Activated T-cell treated with anti-CD3 and anti-CD28 coated beads, Interleukin-2, amount 50 U/mL, for 1 hour (primary cell): ENCODE results near the gene SPHKAP.
"Not testable (repeated sequence)": the region's sequence is repeated elsewhere in the genome, so short reads cannot be mapped to it uniquely, and the experiment has no call there.

Experiments
- DNase-seq: peaks from one replicate; pipeline ENCODE4 v3.0.0-alpha.2; 2020

SPHKAP gene

DNA sequence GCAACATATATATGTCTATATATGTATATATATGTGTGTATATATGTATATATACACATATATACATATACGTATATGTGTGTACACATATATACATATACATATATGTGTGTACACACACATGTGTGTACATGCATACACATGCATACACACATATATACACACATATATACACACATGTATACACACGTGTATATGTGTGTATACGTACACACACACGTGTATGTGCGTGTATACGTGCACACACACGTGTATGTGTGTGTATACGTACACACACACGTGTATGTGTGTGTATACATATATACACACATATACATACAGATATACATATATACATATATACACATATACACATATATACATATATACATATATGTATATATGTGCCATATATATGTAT is 89.4 kb downstream of the SPHKAP start:
- no peak for DNase-seq

DNA sequence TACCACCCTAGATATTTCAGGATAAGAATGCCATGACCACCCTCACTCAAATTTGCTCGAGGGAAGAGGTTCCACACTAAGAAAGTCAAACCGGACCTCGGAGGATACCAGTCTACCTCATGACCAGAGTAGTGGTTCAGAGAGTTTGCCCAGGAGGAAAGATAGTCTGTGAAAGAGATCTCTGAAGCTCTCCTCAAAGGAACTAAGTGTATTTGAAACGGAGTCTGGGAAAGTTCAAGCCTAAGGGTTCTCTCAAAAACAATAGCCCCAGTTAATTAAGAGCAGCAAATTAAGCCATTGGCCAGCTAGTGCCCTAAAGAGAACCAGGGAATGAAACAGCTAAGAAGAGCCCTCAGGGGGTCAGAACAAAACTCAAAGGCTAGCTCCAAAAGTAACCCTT is 94.9 kb downstream of the SPHKAP start:
- DNase-seq: no peak

GRCh38 chr2:228084717-228085116 is 96.8 kb downstream of the SPHKAP start:
- no peak for DNase-seq

- DNase-seq: no peak
These were observed 98.4 kb downstream of the SPHKAP start for GRCh38 chr2:228083131-228083530.

GRCh38 chr2:228082571-228082970 is 98.9 kb downstream of the SPHKAP start:
- DNase-seq: no peak

- no peak for DNase-seq
These were observed 102.3 kb downstream of the SPHKAP start for GRCh38 chr2:228079194-228079593.

DNA sequence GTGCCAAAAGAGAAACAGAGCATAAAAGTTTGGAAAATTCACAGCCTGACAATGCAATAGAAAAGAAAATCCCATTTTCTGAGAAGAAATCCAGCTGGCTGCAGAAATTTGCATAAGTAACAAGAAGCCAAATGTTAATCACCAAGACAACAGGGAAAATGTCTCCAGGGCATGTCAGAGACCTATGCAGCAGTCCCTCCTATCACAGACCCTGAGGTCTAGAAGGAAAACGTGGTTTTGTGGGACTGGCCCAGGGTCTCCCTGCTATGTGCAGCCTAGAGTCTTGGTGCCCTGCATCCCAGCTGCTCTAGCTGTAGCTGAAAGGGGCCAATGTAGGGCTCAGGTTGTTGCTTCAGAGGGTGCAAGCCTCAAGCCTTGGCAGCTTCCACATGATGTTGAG is 104.8 kb downstream of the SPHKAP start:
- not testable (repeated sequence) for DNase-seq

DNA sequence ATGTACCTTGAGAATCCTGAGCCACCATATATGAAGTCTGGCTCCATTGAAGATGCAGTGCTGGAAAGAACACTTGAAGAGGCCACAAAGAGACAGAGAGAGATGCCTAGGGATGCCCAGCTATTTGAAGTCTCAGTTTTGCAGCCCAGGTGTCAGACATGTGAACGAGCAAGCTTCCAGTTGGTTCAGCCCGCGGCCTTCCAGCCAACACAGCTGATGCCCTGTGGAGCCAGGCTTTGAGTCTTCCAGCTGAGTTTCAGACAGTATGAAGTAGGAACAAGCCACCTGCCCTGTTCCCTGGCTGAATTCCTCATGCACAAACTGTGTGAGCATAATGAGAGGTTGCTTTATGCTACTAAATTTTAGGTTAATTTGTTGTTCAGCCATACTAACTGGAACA is 108.8 kb downstream of the SPHKAP start:
- no peak for DNase-seq

DNA sequence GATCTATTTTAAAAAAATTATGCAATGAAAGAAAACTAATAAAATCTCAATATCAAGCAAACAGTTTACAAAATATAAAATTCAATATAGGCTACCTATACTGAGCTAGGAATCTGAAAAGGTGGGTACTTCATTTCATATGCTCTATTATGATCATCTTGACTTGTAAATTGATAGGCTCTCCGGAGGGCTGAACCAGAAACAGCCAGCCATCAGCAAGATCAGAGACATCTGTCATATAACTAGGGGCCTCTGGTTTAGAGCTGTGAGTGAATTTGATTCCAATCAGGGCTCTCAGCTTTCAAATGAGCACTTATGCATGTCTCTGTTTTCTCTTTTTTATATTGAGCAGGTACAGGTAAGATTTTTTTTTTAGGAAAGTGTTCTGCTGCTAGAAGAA is 114.2 kb downstream of the SPHKAP start:
- DNase-seq: no peak

- no peak for DNase-seq
These were observed 115.2 kb downstream of the SPHKAP start for GRCh38 chr2:228066126-228066798.

DNA sequence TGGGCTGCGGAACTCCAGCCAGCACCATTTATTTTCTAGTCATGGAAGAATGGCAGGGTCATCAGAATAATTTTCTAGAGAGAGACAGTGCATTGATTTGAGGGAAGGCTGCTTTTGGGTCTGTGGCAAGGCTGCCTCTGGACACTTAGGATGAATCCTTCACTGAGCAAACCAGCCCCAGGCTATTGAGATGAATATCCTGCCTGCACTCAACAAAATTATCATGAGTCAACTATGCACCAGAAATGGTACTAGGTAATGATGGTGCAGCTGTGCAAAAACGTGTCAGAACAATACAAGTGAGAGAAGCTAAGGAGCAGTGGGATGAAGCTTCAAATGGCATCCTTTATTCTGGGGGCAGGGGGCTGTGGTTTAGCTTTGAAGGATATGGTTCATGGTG is 115.8 kb downstream of the SPHKAP start:
- no peak for DNase-seq

DNA sequence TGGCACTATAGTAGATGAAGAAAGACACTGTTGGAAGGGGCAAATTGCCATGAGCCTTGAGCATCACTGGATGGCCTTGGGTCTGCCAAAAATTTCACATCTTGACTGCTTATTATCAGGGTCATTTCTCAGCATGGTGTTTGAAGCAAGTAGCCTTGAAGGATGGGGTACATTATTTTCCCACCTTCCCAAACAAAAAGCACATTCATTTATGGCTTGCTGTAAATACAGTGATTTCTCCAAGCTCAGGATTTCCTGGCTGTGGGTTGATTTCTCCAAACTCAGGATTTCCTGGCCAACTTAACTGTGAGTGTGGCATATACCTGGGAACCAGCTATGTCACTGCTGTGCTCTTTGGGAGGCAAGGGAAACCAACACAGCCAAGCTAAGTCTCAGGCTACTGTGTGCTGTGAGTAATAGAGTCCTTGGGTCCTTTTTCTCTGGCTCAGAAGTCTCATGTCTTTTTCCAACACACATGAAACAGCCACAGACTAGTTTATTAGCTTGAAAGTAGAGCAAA is 116.6 kb downstream of the SPHKAP start:
- DNase-seq: no peak

- DNase-seq: no peak
These were observed 117.5 kb downstream of the SPHKAP start for GRCh38 chr2:228064024-228064423.

- DNase-seq: no peak
These were observed 117.9 kb downstream of the SPHKAP start for GRCh38 chr2:228063558-228063957.

DNA sequence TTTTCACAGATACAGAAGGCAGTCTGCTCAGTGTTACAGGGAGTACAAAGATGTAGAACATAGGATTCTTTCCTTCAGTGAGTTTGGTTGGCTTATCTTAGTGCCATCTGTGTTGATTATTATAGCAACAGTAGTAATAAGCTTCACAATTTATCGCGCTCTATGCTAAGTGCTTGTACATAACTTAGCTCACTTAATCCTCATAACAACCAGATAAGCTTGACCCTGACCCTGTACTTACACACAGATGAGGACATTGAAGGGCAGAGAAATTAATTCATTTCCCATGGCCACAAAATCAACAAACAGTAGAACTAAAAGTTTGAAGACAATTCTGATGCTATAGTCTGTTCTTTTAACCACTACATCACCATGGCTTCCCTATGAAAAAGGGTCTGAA is 121.8 kb downstream of the SPHKAP start:
- DNase-seq: no peak

DNA sequence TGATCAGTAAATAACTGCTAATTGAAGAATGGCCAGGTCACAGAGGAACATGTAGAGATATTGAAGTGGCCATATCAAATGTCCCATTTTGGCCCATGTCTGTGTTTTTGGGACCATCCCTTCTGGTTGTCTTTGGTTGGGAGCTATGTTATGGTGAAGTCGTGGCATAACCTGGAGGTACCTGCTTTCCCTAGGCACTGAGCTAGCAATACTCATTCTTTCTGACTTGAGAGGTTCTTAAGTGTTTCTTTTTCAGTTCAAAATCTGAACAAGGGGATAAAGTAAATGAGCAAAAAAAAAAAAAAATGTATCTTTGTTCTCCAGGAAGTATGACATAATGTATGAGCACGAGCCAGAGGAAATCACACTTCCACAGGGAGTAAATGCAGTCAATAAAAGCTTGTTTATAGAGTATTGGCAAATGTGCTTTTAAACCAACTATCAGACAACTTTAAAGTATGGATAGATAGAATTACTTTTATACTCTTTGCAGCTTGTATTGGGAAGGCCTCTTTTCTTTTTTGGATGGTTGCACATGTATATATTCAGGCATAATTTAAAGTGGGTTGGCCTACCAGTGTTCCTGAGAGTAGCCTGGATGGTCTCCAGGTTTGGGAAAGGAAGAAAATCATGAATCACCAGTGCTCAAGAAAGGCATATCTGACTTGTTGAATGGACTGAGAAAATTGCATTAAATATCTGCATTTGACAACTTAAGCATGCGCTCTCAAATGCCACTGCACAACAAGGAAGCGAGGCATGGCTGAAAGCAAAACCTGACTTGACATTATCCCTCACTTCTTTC is 125.0 kb downstream of the SPHKAP start:
- DNase-seq: no peak

GRCh38 chr2:228048838-228049490 is 132.5 kb downstream of the SPHKAP start:
- DNase-seq: no peak

DNA sequence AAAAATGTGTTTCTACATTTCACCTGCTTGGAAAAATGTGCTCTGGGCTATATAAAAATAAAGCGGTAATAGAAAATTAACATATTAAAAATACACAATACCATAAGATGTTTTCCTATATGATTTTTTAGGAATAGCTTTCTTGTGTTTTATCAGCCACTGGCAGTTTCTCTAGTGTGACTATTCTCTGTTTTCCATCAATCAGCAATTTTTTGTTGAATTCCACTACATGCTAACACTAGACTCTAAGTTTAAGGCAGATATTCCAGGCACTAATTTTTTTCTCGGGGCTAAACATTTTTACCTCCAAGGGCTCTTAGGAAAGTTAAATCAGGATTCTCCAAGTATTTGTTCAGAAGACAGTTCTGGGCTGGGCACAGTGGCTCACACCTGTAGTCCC is 140.5 kb downstream of the SPHKAP start:
- no peak for DNase-seq

DNA sequence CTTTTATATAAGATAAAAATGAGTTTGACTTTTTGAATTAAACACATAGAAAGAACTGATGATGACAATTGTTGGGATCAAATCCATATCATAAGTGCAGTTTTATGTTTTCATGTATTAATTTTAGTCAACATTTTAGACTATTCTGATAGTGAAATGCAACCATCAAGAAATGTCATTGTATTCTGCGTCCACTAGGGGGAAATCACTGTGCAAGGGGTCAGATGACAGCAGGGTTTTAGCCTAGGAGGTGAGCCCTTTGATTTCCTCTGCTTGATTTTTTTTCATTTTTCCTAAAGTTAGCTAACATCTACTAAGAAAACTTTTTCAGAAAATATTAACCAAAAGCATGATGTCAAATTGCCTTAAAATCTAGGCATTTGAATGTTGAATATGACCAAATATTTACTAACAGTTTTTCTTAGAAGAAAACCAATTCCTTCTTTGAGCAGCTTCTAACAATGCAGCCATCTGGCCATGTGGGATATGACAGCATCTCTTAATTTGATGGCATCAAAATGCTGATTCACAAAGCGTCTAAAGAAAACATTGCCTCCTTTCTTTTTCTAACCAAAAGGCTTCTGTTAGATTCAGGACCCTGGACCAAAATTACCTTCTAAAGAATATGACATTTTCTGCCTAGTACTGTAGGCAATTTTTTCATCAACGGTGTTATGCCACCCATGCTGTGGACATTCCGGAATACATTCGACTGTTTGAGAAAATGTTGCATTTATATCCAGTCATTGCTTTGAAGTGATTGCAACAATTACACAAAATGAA is 141.5 kb downstream of the SPHKAP start:
- no peak for DNase-seq

DNA sequence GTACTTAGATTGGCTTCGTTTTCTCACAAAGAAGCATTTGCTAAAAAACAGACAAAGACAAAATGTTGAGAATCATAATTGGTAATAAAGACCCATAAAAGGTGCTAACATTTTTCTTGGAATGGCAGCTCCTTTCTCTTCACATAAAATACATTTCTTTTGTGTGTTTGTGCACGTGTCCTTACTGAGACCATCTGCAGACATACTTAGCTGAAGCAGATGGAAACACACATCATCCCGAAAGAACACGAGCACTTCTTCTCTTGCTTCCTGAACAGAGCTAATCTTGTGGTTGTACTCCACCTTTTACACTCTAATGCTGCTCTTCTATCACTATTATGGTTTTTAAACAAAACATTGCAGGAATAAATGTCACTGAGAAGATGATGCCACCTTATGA is 142.5 kb downstream of the SPHKAP start:
- DNase-seq: no peak

DNA sequence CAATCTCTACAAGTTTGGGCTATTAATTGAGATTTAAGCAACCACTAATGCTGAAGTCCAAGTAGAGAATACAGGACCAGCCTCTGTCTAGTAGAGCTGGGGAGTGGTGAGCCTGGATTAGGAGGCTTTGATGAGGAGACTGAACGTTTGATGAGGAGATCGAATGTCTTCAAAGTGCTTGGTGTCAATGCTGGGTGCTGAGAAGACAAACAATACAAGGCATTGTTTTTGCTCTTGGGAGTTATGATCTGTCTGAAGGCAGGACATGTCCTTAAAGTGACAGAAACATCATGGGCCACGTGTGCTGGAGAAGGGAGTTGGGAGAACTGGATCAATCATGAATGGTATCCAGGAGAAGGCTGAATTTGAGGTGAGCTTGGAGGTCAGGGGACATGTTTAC is 143.6 kb downstream of the SPHKAP start:
- DNase-seq: no peak

DNA sequence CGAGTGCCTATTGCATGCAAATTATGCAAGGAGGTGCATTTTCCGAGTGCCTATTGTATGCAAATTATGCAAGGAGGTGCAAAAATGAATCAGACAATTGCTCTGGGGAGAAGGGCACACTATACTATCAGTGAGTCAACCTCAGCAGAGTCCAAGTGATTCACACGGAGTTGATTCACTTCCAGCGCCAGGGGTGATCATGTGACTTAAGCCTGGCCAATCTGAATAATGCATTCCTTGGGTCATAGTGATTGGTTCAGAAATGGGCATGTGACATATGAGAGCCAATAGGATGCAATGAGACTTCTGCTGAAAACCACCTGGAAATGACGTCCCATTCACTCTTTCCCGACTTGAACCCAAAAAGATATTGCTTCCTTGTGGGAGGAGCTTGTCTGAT is 157.9 kb downstream of the SPHKAP start:
- DNase-seq: no peak

DNA sequence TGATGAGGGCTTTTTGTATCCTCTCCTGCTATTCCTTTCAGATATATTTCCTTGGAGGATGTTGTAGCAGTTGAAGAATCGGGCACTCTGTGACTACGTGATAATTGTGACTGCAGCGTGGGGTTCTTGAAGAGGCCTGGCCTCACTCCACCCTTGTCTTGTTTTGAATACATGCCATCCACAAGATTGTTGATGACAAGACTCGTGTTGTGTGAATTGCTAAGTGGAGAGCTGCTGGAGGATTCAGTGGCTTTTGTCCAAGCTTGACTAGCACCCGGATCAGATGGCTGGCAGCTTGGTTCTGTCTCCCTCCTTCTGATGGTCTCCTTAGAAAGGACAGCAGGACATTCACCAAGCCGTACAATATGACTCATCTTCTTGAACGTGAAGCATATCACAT is 163.2 kb downstream of the SPHKAP start:
- DNase-seq: no peak
